Breast epithelium (tissue), 4 donors: ENCODE data around the gene LENG8. TPM values are rescaled to one million over a fixed set of nuclear protein-coding genes. Genes with fewer than 3 reads are reported as not detected.
A peak's percentile ranks its signal among the peaks of the same experiment; 100 is the strongest.

ENCODE experiments used
- DNase-seq, 2 donors: peaks; one replicate each; pipeline ENCODE4 v3.0.0-alpha.2; 2019; ENCODE audit warnings: low spot score in 2 of 2
- H3K27ac ChIP-seq, 2 donors: fragments of 200-600 bp; sonication (generic) in 1 of 2; one replicate each; pipeline ENCODE4 v1.5.1; 2016 to 2019; ENCODE audit warnings: mild to moderate bottlenecking in 1 of 2
- H3K27me3 ChIP-seq, 2 donors: fragments of 200-600 bp; sonication (generic) in 1 of 2; one replicate each; pipeline versions ENCODE4 v1.5.1 to v1.6.0; 2017 to 2019; ENCODE audit warnings: control low read depth in 1 of 2, mild to moderate bottlenecking in 1 of 2
- H3K36me3 ChIP-seq: fragments of 200-600 bp; one replicate; pipeline ENCODE4 v1.5.1; 2019
- H3K4me1 ChIP-seq, 2 donors: fragments of 200-600 bp; sonication (generic); one replicate each; pipeline ENCODE4 v1.5.1; 2016 to 2019; ENCODE audit warnings: control low read depth in 1 of 2
- H3K4me3 ChIP-seq, 3 donors: fragments of 200-600 bp; sonication (generic); 1 replicate in 2 of 3; 2 replicates in 1 of 3; pipeline ENCODE4 v1.5.1; 2016 to 2019; ENCODE audit warnings: mild to moderate bottlenecking in 3 of 3, moderate library complexity in 2 of 3
- H3K9me3 ChIP-seq, 2 donors: fragments of 200-600 bp; sonication (generic) in 1 of 2; one replicate each; pipeline ENCODE4 v1.5.1; 2016 to 2019; ENCODE audit warnings: control low read depth in 1 of 2
- POLR2A ChIP-seq: fragments of 450-650 bp; IDR thresholded peaks from one replicate; pipeline ENCODE4 v1.6.1; 2016; ENCODE audit warnings: antibody characterized with exemption, mild to moderate bottlenecking, moderate library complexity
- POLR2AphosphoS5 ChIP-seq, 3 donors: sonication (generic); formaldehyde crosslinking; IDR thresholded peaks; one replicate each; pipeline ENCODE4 v1.6.1; 2017; ENCODE audit warnings: antibody characterized with exemption in 3 of 3
- intact Hi-C: fragments of 100-400 bp; cut with DNase I; formaldehyde crosslinking; loops from one replicate; pipeline ENCODE4 v1.15.1; 2023; ENCODE audit warnings: low total_unique reads
- total RNA-seq, 3 donors: library from RNA; depleted of rRNA; stranded (reverse); fragments of >200 nt; gene quantifications; one replicate each; pipeline ENCODE4 v1.1.0, GENCODE V29; 2016
- TF ChIP-seq, protein P1 (sequence below), 3 donors: fragments of 450-650 bp; IDR thresholded peaks; one replicate each; pipeline ENCODE4 v1.5.1; 2016 to 2017; ENCODE audit warnings: antibody characterized with exemption in 3 of 3, mild to moderate bottlenecking in 3 of 3, moderate library complexity in 3 of 3

The LENG8 gene
- total RNA-seq, 3 donors from 2014 or later: 82.9 to 204 (median 148) TPM

DNA sequence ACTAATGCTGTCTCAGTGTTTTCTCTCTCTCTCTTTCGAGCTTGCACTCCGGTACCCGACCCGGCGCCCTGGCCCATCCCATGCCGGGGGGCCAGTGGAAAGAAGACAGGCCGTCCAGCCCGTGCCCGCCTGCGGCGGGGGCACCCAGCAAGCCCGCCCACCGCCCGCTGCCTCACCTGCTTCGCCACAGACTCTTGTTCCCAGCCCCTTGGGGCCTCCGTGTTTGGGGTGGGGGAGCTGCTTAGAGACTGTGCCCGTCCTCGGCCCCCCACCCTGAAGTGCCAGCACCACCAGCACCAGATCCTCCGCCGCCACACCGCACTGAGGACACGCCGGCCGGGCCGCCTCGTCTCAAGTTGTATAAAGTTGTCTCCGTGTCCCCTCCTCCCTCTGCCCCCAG is 12.2 kb downstream of the LENG8 start:
- no peak for DNase-seq
- Histone ChIP-seq H3K4me3 (no peak overlapping the region), H3K27me3 (no peaks in the 10 kb centered on the region), H3K9me3 (no peaks in the 10 kb centered on the region), H3K27ac (no peak overlapping the region), H3K4me1 (peaks cover 0 to 7% of the 10 kb centered on the region in 2 donors), H3K36me3 (peaks cover 37% of the 10 kb centered on the region)
- TF ChIP-seq POLR2AphosphoS5 (IDR thresholded peaks at IDR 0.05): no peak
- intact Hi-C loops: no loop called here

- DNase-seq: no peak
- H3K4me1 ChIP-seq: peaks cover 0 to 7% of the 10 kb centered on the region in 2 donors
- H3K9me3 ChIP-seq: no peaks in the 10 kb centered on the region
- H3K36me3 ChIP-seq: peaks cover 33% of the 10 kb centered on the region
- intact Hi-C loops: no loop called here
- H3K4me3 ChIP-seq: no peak overlapping the region
- H3K27me3 ChIP-seq: no peaks in the 10 kb centered on the region
- H3K27ac ChIP-seq: peak overlapping the region in 1 of 2 donors; percentile 98
- TF ChIP-seq, protein P1, sequence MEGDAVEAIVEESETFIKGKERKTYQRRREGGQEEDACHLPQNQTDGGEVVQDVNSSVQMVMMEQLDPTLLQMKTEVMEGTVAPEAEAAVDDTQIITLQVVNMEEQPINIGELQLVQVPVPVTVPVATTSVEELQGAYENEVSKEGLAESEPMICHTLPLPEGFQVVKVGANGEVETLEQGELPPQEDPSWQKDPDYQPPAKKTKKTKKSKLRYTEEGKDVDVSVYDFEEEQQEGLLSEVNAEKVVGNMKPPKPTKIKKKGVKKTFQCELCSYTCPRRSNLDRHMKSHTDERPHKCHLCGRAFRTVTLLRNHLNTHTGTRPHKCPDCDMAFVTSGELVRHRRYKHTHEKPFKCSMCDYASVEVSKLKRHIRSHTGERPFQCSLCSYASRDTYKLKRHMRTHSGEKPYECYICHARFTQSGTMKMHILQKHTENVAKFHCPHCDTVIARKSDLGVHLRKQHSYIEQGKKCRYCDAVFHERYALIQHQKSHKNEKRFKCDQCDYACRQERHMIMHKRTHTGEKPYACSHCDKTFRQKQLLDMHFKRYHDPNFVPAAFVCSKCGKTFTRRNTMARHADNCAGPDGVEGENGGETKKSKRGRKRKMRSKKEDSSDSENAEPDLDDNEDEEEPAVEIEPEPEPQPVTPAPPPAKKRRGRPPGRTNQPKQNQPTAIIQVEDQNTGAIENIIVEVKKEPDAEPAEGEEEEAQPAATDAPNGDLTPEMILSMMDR (IDR thresholded peaks at IDR 0.05): no peak
- TF ChIP-seq POLR2A (no peak), POLR2AphosphoS5 (IDR thresholded peaks at IDR 0.05) (no peak)
Observed at GRCh38 chr19:54461613-54462012, 12.6 kb downstream of the LENG8 start.

DNA sequence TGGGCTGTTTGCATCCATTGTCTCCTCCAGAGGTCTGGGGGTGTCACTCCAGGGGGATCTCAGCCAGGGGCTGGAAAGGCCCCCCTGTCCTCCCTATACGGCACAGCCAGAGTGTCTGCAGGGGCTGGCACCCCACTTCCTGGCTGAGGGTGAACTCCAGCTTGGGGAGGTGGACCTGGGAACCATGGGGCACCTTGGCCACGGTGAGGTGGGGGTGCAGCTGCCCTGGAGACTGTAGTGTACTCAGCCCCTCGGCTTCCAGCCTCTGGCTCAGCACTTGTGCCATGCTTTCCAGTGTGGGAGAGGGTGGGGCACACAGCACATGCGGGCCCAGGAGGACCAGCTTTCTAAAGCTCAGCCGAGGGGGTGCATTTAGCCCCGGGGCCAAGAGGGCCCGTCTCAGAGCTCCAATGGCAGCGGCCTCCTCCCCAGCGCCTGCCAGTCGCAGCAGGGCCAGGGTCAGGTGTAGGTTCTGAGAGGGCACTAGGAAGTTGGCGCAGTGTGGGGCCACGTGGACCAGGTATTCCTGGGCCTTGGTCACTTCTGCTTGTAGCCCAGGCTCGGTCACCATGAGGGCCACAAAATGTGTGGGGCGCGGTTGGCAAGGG is 13.2 kb downstream of the LENG8 start:
- no peaks in the 10 kb centered on the region for H3K9me3 ChIP-seq
- H3K27me3 ChIP-seq: no peaks in the 10 kb centered on the region
- H3K4me1 ChIP-seq: peaks cover 0 to 7% of the 10 kb centered on the region in 2 donors
- peaks cover 28% of the 10 kb centered on the region for H3K36me3 ChIP-seq
- H3K27ac ChIP-seq: peak overlapping the region; percentile 96 to 98
- intact Hi-C loops: no loop called here
- no peak for TF ChIP-seq POLR2AphosphoS5 (IDR thresholded peaks at IDR 0.05)
- TF ChIP-seq, protein P1 (IDR thresholded peaks at IDR 0.05): no peak
- peak overlapping the region; percentile 58 to 82 (median 71) for H3K4me3 ChIP-seq
- no peak for DNase-seq

DNA sequence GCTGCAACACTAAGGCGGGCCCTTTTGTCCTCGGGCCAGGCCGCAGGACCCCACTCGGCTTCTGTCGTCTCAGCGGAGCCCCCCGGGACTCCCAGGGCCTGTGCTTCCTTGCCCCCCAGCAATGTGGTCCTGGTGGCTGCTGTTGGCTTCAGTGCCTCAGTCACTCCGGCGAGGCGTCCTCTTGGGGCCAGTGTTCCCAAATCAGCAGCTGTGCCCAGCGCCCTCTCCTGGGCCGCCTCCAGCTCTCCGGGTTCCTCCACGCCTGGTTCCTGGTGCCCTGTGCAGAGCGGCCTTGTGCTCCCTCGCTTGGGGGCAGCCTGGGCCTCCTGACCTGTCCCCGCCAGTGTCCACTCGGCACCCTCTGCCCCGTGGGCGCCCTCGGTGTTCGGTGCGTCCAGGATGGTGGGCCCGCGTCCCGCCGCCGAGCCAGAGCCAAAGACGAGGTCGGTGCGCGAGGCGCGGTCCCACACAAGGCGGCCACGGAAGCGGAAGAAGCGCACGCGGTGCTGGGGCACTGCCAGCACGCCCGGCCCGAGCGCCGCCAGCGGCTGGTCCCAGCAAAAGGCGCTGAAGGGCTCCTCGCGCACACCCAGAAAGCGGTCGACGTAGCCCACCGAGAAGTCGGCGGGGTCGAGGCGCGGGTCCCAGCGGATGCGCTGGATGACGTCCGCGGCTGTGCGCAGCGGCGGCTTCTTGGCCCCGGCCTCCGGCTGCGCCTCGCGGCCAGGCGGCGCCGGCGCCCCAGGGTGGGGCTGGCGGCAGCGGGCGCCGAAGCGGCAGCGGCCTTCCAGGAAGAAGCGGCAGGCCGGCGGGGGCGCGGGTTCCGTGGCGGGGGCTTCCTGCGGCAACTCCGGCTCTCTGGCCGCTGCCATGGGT is 13.9 kb downstream of the LENG8 start:
- Histone ChIP-seq H3K36me3 (peaks cover 23% of the 10 kb centered on the region), H3K4me3 (peak overlapping the region; percentile 58 to 82 (median 71)), H3K27ac (peak overlapping the region; percentile 96 to 98), H3K27me3 (no peaks in the 10 kb centered on the region), H3K9me3 (no peaks in the 10 kb centered on the region), H3K4me1 (peaks cover 0 to 7% of the 10 kb centered on the region in 2 donors)
- intact Hi-C loops: no loop called here
- peak in 1 of 2 donors; percentile 54 for DNase-seq
- TF ChIP-seq POLR2AphosphoS5 (IDR thresholded peaks at IDR 0.05): peak; percentile 23 to 76 (median 65)
- TF ChIP-seq, protein P1 (IDR thresholded peaks at IDR 0.05): no peak
- TF ChIP-seq POLR2A: no peak

GRCh38 chr19:54463531-54464043 is 14.6 kb downstream of the LENG8 start, which contains the start of gene LENG9:
TSS of gene LENG9 (minus strand) at chr19:54463778. CDS start at chr19:54463526, 252 bp downstream.
- intact Hi-C loops: no loop called here
- Histone ChIP-seq H3K27ac (peak within 1 kb of the TSS; percentile 96 to 98), H3K9me3 (no peaks in the 10 kb centered on the region), H3K4me3 (peak within 1 kb of the TSS; percentile 58 to 82 (median 71)), H3K27me3 (no peaks in the 10 kb centered on the region), H3K36me3 (peaks cover 18% of the 10 kb centered on the region), H3K4me1 (peaks cover 0 to 7% of the 10 kb centered on the region in 2 donors)
- peak; percentile 61 to 89 (median 84) for TF ChIP-seq POLR2AphosphoS5 (IDR thresholded peaks at IDR 0.05)
- TF ChIP-seq, protein P1 (IDR thresholded peaks at IDR 0.05): no peak
- peak; percentile 64 for TF ChIP-seq POLR2A
- peak; percentile 97 to 99 for DNase-seq
